Right lobe of liver (tissue), 6 donors: Measurements from ENCODE around the gene BCL2L1. TPM values are rescaled to one million over a fixed set of nuclear protein-coding genes. Genes with fewer than 3 reads are reported as not detected.

Experiments
- ATAC-seq, 4 donors: fragments of 200-7000 bp; cut with Tn5 transposase; one replicate each; pipeline ENCODE4 v1.9.1; 2020; ENCODE audit warnings: mild to moderate bottlenecking in 4 of 4, moderate library complexity in 4 of 4
- DNase-seq, 3 donors: peaks; one replicate each; pipeline ENCODE4 v3.0.0-alpha.2; 2020
- H3K27ac ChIP-seq, 3 donors: fragments of 200-600 bp; one replicate each; pipeline ENCODE4 v1.8.0; 2022
- H3K27me3 ChIP-seq, 2 donors: fragments of 200-600 bp; one replicate each; pipeline ENCODE4 v1.8.0; 2022
- H3K36me3 ChIP-seq, 4 donors: fragments of 200-600 bp; sonication (generic) in 1 of 4; one replicate each; pipeline versions ENCODE4 v1.5.1 to v1.8.0; 2017 to 2022; ENCODE audit warnings: control low read depth in 1 of 4
- H3K4me1 ChIP-seq, 4 donors: fragments of 200-600 bp; sonication (generic) in 1 of 4; one replicate each; pipeline versions ENCODE4 v1.5.1 to v1.8.0; 2017 to 2022; ENCODE audit warnings: control low read depth in 1 of 4
- H3K4me3 ChIP-seq, 3 donors: fragments of 200-600 bp; one replicate each; pipeline ENCODE4 v1.8.0; 2022
- H3K9me3 ChIP-seq, 4 donors: fragments of 200-600 bp; sonication (generic) in 1 of 4; one replicate each; pipeline versions ENCODE4 v1.5.1 to v1.8.0; 2017 to 2022; ENCODE audit warnings: control low read depth in 1 of 4
- POLR2A ChIP-seq: fragments of 450-650 bp; IDR thresholded peaks from one replicate; pipeline ENCODE4 v1.6.1; 2017; ENCODE audit warnings: antibody characterized with exemption, mild to moderate bottlenecking
- WGBS: methylation state at CpG from one replicate; pipeline ENCODE4 v1.1.6; 2018; ENCODE audit warnings: low coverage, low lambda C conversion rate; ENCODE audit not compliant: insufficient coverage; ENCODE audit errors: missing lambda C conversion rate; 5-methylcytosine and 5-hydroxymethylcytosine counted together
- intact Hi-C, 2 donors: fragments of 100-400 bp; cut with DNase I; formaldehyde crosslinking; loops; one replicate each; pipeline versions ENCODE4 v1.11.2 to v1.14.1; 2022
- total RNA-seq, 6 experiments: library from RNA; depleted of rRNA in 2 of 6; stranded (reverse); fragments of >200 nt in 2 of 6; fragmentation: NEBNext Ultra II Directional in 3 of 6; extraction: Animal tissue kit (Norgen Biotek cat#: 25700) in 3 of 6; gene quantifications; one replicate each; pipeline versions ENCODE4 v1.1.0 to v1.2.4, GENCODE V29; 2016 to 2023
- TF ChIP-seq, protein P1 (sequence below), 4 donors: fragments of 200-600 bp in 3 of 4; fragments of 450-650 bp in 1 of 4; IDR thresholded peaks; one replicate each; pipeline versions ENCODE4 v1.5.1 to v1.8.0; 2016 to 2022; ENCODE audit warnings: antibody characterized with exemption in 4 of 4, mild to moderate bottlenecking in 2 of 4
- donor health status: DM: no; HTN: yes; CAD: no.
- donor health status: DM: no; HTN: no; CAD: no.
- donor health status: DM: no; HTN: no; CAD: no.
- donor health status: DM: no; HTN: yes; CAD: no.
- donor health status: DM: no; HTN: yes; CAD: no.

BCL2L1 gene
- total RNA-seq, 6 experiments from 2014 or later, result 30.5 to 96.1 (median 63.4) TPM

DNA sequence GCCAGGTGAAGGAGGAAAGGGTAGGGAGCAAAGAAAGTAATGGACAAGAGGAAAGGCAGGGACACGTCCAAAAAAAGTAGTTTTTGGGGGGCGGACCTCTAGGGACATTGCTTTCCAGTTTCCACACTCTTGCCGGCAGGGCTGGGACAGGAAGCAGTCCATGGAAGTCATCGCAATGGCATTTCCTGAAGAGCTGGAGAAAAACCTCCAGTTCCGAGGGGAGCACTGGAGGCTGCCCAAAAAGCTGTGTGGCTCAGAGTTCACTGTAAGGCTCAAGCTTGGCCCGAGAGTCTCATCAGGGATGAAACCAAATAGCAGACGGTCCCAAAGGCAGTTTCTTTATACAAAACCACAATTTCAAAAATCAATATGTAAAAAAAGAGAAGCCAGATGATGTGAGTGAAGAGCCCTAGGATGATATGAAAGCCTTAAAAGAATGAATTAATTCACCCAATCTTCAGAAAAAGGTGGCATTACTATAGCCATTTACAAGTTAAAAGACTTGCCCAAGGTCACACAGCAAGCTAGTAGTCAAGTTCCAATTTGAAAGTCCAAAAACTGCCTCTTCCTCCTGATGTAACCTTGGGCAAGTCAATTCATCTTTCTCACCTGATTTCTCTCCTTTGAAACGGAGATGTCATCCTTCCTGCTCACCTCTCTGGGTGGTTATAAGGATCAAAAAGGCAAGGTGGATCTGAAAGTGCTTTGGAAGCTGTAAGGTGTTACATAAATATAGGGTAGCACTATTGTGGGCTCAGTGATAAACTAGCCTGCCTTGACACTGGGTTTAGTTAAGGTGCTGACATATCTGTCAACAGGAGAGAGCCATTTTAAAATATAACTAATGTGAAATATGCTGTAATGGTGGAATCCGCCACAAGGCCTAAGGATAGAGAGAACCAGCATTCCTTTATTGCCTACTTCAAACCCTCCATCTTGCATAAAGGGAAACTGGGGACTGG, 9.1 kb downstream of the BCL2L1 start:
- peak; percentile 56 to 69 (median 62) for ATAC-seq
- intact Hi-C loops, result no loop called here
- DNase-seq, result peak in 2 of 3 donors; percentile 56 to 59
- no peak overlapping the region for H3K4me3 ChIP-seq
- no peaks in the 10 kb centered on the region for H3K9me3 ChIP-seq
- peaks cover 0 to 66% (median 34%) of the 10 kb centered on the region in 4 donors for H3K4me1 ChIP-seq
- H3K27ac ChIP-seq, result peak overlapping the region; percentile 49 to 88 (median 82)
- no peak for TF ChIP-seq POLR2A
- TF ChIP-seq, protein P1, sequence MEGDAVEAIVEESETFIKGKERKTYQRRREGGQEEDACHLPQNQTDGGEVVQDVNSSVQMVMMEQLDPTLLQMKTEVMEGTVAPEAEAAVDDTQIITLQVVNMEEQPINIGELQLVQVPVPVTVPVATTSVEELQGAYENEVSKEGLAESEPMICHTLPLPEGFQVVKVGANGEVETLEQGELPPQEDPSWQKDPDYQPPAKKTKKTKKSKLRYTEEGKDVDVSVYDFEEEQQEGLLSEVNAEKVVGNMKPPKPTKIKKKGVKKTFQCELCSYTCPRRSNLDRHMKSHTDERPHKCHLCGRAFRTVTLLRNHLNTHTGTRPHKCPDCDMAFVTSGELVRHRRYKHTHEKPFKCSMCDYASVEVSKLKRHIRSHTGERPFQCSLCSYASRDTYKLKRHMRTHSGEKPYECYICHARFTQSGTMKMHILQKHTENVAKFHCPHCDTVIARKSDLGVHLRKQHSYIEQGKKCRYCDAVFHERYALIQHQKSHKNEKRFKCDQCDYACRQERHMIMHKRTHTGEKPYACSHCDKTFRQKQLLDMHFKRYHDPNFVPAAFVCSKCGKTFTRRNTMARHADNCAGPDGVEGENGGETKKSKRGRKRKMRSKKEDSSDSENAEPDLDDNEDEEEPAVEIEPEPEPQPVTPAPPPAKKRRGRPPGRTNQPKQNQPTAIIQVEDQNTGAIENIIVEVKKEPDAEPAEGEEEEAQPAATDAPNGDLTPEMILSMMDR (IDR thresholded peaks at IDR 0.05), result no peak
- no peaks in the 10 kb centered on the region for H3K36me3 ChIP-seq
- H3K27me3 ChIP-seq, result no peaks in the 10 kb centered on the region
- 30% methylated on average over 9 of the region's 9 CpGs for WGBS

DNA sequence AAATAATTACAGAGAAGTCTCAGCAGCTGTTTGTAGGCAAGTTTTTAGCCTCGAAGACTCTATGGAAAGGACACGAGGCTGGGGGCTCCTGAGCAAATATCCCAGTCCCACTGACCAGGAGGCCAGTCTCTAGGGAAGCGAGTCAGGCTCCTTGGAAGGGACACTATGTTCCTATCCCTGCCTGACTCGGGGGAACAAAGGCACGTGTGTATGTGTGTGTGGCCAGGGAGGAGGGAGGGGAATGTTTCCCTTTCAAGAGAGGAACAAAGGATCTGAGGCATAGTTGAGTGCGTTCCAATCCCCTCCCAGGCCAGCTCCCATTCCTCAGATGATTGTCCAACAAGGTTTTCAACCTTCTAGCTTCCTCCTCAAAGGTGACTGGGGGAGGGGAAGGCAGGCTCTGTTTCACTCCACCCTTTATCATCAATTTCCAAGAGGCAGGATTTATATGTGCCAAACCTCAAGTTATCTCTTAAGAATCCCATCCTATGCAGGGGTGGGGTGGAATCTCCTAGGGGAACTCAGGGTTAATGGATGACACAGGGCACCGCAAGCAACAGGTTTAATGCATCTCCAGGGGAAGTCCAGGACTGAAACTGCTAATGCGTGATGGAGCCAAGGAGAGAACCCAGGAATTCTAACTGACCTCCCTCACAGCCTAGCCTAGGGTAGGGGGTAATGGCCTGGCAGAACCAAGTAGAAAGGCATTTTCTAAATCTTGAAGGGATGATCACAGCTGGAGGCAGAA, 9.9 kb downstream of the BCL2L1 start:
- ATAC-seq (peak; percentile 49 to 84 (median 52)), DNase-seq (peak in 1 of 3 donors; percentile 58)
- Histone ChIP-seq H3K9me3 (no peaks in the 10 kb centered on the region), H3K4me3 (no peak overlapping the region), H3K36me3 (peaks cover 0 to under 1% (median 0%) of the 10 kb centered on the region in 4 donors), H3K27me3 (no peaks in the 10 kb centered on the region), H3K27ac (peak overlapping the region; percentile 49 to 88 (median 82)), H3K4me1 (peaks cover 0 to 66% (median 32%) of the 10 kb centered on the region in 4 donors)
- TF ChIP-seq POLR2A, result no peak
- TF ChIP-seq, protein P1 (IDR thresholded peaks at IDR 0.05), result no peak
- intact Hi-C loops, result no loop called here
- WGBS, result 32% methylated on average over 6 of the region's 8 CpGs

DNA sequence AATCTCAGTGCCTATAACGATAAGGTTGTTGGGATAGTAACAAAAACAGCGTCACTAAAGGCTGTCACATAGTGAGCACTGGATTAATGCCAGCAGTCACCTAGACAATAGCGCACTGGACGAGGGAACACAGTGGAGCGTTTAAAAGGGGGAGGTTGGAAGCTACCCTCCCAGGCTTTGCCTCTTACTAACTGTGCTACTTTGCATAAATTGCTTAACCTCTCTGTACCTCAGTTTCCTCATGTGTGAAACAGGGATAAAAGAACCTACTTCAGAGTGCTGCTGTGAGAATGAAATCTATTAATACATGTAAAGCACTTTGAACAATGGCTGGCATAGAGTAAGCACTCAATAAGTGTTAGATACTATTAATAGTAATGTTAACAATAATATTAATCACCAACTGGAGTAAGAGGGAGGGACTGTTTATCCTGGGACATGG, 10.5 kb downstream of the BCL2L1 start:
- intact Hi-C loops, result no loop called here
- 18% methylated on average over 5 of the region's 5 CpGs for WGBS
- no peak overlapping the region for H3K4me3 ChIP-seq
- ATAC-seq (peak; percentile 45 to 67 (median 62)), DNase-seq (no peak)
- peaks cover 0 to 64% (median 33%) of the 10 kb centered on the region in 4 donors for H3K4me1 ChIP-seq
- no peaks in the 10 kb centered on the region for H3K9me3 ChIP-seq
- TF ChIP-seq, protein P1 (IDR thresholded peaks at IDR 0.05), result no peak
- TF ChIP-seq POLR2A, result no peak
- peaks cover 0 to 6% (median 2%) of the 10 kb centered on the region in 4 donors for H3K36me3 ChIP-seq
- peak overlapping the region; percentile 49 to 88 (median 82) for H3K27ac ChIP-seq
- H3K27me3 ChIP-seq, result no peaks in the 10 kb centered on the region

DNA sequence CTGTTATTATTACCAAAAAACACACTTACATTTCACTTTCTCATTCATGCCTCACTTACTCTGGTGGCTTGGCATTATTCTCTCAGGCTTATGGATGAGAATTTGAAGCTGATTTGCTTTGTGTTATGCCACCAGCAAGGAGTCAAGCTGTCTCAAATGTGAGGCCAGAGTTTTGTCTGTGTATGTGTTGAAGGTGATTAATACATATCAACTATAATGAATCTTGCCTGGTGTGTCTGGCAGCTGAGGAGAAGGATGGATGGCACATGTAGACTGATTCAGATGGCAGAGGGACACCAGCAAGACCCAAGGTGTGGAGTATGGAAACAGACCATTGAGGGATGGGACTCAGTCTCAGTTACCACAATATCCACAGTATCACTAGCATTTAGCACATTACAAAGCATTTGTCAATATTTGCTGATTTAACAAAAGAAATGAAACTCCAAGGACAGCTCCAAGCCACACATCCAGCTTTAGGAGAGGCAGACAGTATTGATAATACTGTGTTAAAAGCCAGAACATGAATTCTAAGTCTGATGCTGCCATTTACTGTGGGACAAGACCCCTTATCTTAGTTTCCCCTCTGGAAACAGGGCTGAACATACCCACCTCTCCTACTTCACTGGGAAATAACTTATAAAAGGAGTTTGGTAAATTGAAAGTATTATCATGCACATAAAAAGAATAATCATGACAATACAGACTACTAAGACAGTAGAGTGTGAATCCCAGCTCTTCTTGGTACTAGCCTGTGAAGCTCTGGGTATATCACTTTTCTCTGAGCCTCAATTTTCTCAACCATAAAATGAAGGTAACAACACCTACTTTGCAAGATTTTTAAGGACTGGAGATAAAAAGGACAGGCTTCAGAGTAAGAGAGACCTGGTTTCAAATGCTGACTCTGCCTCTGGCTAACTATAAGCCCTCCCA, 11.2 kb downstream of the BCL2L1 start:
- Histone ChIP-seq H3K9me3 (no peaks in the 10 kb centered on the region), H3K27ac (peak overlapping the region; percentile 49 to 88 (median 82)), H3K36me3 (peaks cover 0 to 8% (median 2%) of the 10 kb centered on the region in 4 donors), H3K4me1 (peaks cover 0 to 68% (median 35%) of the 10 kb centered on the region in 4 donors), H3K27me3 (no peaks in the 10 kb centered on the region), H3K4me3 (no peak overlapping the region)
- no peak for TF ChIP-seq POLR2A
- TF ChIP-seq, protein P1 (IDR thresholded peaks at IDR 0.05), result no peak
- intact Hi-C loops, result no loop called here
- ATAC-seq (peak in 2 of 4 donors; percentile 8 to 31), DNase-seq (no peak)
